ENCODE results near the gene ASPG. TPM values are rescaled to one million over a fixed set of nuclear protein-coding genes. Genes with fewer than 3 reads are reported as not detected.

Gene ASPG
- total RNA-seq, 6 donors from 2014 or later: 5.2 to 14.7 (median 12.5) TPM; not detected in 1

DNA sequence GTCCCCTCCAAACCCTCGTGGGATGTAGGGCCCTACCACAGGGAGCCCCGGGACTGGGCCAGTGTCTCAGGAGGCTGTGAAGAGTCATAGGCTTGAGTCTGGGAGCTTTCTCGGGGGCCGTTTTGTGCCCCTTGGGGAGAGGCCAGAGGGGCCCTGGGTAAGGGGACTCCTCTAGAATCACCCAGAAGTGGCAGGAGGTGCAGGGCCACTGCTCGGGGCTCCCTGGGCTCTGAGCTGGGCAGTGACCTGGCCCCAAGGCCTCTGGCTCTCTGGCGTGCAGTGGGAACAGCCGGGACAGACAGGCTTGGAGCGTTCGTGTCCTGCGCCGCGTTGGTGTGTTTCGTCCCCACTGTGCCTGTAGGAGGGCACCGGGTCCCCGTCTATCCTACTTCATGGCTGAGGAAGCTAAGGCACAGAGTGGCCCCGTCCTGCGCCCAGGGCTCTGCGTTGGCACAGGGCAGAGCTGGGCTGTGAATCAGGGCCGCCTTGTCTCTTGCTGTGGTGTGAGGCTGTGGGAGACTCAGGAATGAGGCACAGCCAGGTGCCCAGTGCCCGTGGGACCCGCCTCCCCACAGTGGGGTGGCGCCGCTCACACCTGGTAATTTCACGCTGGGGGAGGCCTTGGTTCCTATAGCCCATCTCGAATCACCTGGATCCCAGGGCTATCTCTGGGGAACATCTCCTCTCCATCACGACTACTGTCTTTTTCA lies 29.1 kb downstream of the ASPG start:
- peak in 1 of 2 donors; percentile 75 for DNase-seq
- Histone ChIP-seq H3K27me3 (peaks cover 0 to 21% (median 12%) of the 10 kb centered on the region in 4 donors), H3K9me3 (no peaks in the 10 kb centered on the region), H3K4me1 (peaks cover 12 to 26% (median 20%) of the 10 kb centered on the region in 4 donors), H3K27ac (no peak overlapping the region), H3K36me3 (no peaks in the 10 kb centered on the region), H3K4me3 (no peak overlapping the region)
- no peak for ATAC-seq (ENCODE audit: low FRiP score in 2 of 2)
- no peak for TF ChIP-seq POLR2A (IDR thresholded peaks at IDR 0.05)
- no peak for TF ChIP-seq EP300 (IDR thresholded peaks at IDR 0.05)
- no peak for TF ChIP-seq POLR2AphosphoS5 (IDR thresholded peaks at IDR 0.05)
- TF ChIP-seq, protein P1, sequence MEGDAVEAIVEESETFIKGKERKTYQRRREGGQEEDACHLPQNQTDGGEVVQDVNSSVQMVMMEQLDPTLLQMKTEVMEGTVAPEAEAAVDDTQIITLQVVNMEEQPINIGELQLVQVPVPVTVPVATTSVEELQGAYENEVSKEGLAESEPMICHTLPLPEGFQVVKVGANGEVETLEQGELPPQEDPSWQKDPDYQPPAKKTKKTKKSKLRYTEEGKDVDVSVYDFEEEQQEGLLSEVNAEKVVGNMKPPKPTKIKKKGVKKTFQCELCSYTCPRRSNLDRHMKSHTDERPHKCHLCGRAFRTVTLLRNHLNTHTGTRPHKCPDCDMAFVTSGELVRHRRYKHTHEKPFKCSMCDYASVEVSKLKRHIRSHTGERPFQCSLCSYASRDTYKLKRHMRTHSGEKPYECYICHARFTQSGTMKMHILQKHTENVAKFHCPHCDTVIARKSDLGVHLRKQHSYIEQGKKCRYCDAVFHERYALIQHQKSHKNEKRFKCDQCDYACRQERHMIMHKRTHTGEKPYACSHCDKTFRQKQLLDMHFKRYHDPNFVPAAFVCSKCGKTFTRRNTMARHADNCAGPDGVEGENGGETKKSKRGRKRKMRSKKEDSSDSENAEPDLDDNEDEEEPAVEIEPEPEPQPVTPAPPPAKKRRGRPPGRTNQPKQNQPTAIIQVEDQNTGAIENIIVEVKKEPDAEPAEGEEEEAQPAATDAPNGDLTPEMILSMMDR (IDR thresholded peaks at IDR 0.05): no peak
- WGBS, 2 donors: 70 to 89% methylated on average over 13 to 24 of the region's 26 CpGs

DNA sequence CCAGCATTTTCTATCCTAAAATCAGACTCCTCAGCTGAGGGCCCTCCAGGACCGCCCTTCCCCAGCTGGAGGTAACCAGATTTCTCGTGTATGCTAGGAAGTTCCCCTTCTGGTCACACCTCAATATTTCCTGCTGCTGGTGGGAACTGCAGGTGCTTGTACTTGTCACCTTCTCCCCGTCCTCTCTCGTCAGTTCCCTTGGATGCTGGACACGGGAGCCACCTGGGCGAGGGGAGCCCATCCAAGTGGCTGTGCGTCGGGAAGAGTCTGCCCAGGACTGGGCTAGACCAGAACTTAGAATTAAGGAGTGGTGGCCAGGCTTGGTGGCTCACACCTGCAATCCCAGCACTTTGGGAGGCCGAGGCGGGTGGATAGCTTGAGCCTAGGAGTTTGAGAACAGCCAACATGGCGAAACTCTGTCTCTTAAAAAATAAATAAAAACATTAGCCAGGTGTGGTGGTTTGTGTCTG lies 29.7 kb downstream of the ASPG start:
- H3K4me3 ChIP-seq: no peak overlapping the region
- H3K27ac ChIP-seq: no peak overlapping the region
- DNase-seq: peak in 1 of 2 donors; percentile 39
- no peak for TF ChIP-seq POLR2A (IDR thresholded peaks at IDR 0.05)
- TF ChIP-seq, protein P1 (IDR thresholded peaks at IDR 0.05): no peak
- TF ChIP-seq EP300 (IDR thresholded peaks at IDR 0.05): no peak
- TF ChIP-seq POLR2AphosphoS5 (IDR thresholded peaks at IDR 0.05): no peak
- 83 to 84% methylated on average over 7 to 11 of the region's 11 CpGs for WGBS, 2 donors
- H3K4me1 ChIP-seq: peaks cover 12 to 26% (median 20%) of the 10 kb centered on the region in 4 donors
- peaks cover 0 to 21% (median 12%) of the 10 kb centered on the region in 4 donors for H3K27me3 ChIP-seq
- ATAC-seq (ENCODE audit: low FRiP score in 2 of 2): no peak
- H3K9me3 ChIP-seq: no peaks in the 10 kb centered on the region
- no peaks in the 10 kb centered on the region for H3K36me3 ChIP-seq

DNA sequence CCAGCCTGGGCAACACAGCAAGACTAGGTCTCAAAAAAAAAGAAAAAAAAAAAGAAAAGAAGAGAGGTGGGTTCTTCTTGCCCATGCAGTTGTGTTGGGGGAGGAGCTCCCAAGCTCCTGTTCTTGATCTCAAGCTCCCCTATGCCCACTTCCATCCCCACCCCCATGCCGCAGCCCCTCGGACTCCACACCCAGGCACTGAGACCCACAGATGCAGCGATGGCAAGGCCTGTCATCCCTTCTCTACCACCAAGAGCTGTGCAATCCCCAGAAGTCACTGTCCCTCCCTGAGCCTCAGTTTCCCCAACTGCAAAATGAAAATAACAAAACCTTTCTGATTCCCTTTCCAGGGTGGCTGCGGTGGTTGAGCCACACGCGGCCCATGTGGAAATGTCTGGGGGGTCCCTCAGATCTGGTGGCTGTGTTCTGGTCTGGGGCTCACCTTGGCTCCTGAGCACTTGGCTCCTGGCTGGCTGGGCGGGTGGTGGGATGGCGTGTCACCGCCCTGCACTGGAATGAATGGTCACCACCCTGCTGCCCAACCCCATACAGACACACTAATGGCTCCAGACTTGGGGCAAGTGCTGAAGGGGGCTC lies 30.3 kb downstream of the ASPG start:
- ATAC-seq (ENCODE audit: low FRiP score in 2 of 2) (no peak), DNase-seq (peak in 1 of 2 donors; percentile 62)
- Histone ChIP-seq H3K9me3 (no peaks in the 10 kb centered on the region), H3K4me3 (peak overlapping the region in 3 of 4 donors; percentile 59 to 70 (median 66)), H3K27me3 (peaks cover 0 to 21% (median 12%) of the 10 kb centered on the region in 4 donors), H3K27ac (peak overlapping the region; percentile 71 to 84 (median 78)), H3K36me3 (no peaks in the 10 kb centered on the region), H3K4me1 (peaks cover 12 to 26% (median 20%) of the 10 kb centered on the region in 4 donors)
- no peak for TF ChIP-seq POLR2A (IDR thresholded peaks at IDR 0.05)
- TF ChIP-seq, protein P1 (IDR thresholded peaks at IDR 0.05): no peak
- no peak for TF ChIP-seq POLR2AphosphoS5 (IDR thresholded peaks at IDR 0.05)
- no peak for TF ChIP-seq EP300 (IDR thresholded peaks at IDR 0.05)
- 86 to 89% methylated on average over 3 to 9 of the region's 9 CpGs for WGBS, 2 donors

DNA sequence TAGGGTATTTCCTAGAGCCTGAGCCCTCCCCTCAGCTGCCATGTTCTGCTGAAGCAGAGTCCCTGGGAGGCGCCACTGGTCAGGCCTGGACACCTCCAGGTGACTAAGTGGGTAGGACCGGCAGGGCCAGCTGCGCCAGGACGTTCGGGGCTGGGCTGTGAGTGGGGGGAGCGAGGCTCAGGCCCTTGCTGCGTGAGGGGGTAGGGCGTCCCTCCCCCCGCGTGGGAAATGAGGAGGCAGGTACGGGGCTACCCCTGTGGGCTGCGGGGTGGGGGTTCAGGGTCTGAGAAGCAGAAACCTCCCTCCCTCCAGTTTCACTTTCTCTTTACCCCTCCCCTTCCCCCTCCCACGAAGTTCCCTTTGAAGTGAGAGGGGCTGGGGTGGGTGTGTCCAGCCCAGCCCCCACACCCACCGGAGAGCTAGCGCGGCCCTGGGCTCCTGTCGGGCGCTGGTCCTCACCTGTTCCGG lies 30.8 kb downstream of the ASPG start:
- 13 to 17% methylated on average over 9 to 19 of the region's 19 CpGs for WGBS, 2 donors
- peak overlapping the region; percentile 30 to 70 (median 62) for H3K4me3 ChIP-seq
- peaks cover 0 to 21% (median 12%) of the 10 kb centered on the region in 4 donors for H3K27me3 ChIP-seq
- peaks cover 12 to 26% (median 18%) of the 10 kb centered on the region in 4 donors for H3K4me1 ChIP-seq
- no peaks in the 10 kb centered on the region for H3K9me3 ChIP-seq
- no peak for TF ChIP-seq POLR2AphosphoS5 (IDR thresholded peaks at IDR 0.05)
- TF ChIP-seq, protein P1 (IDR thresholded peaks at IDR 0.05): no peak
- TF ChIP-seq EP300 (IDR thresholded peaks at IDR 0.05): no peak
- no peak for TF ChIP-seq POLR2A (IDR thresholded peaks at IDR 0.05)
- H3K27ac ChIP-seq: peak overlapping the region; percentile 71 to 84 (median 78)
- peak in 1 of 2 donors; percentile 24 for ATAC-seq (ENCODE audit: low FRiP score in 2 of 2)
- peak; percentile 59 to 75 for DNase-seq
- no peaks in the 10 kb centered on the region for H3K36me3 ChIP-seq

All from upper lobe of left lung (tissue), 6 donors.